H1 (cell line): Measurements from ENCODE around the gene PSD2. TPM values are rescaled to one million over a fixed set of nuclear protein-coding genes. Genes with fewer than 3 reads are reported as not detected.

Experiments
- SP2 ChIP-seq: IDR thresholded peaks from 2 replicates; pipeline ENCODE4 v1.6.1; 2012; ENCODE audit warnings: mild to moderate bottlenecking, low read length, inconsistent platforms
- polyA plus RNA-seq, 7 experiments: library from polyadenylated mRNA; depleted of rRNA in 3 of 7; stranded (reverse) in 5 of 7; unstranded in 2 of 7; fragments of >200 nt in 5 of 7; fragments of 200-250 nt in 2 of 7; gene quantifications; 1 replicate in 5 of 7; 2 replicates in 1 of 7; 4 replicates in 1 of 7; pipeline versions ENCODE4 v1.2.1 to v1.2.3, GENCODE V29; 2011 to 2013; ENCODE audit warnings: missing spikeins in 2 of 7, mixed read lengths in 2 of 7
- total RNA-seq: library from RNA; stranded (reverse); fragmentation: NEBNext Ultra II Directional; extraction: Animal tissue kit (Norgen Biotek cat#: 25700); gene quantifications from 2 replicates; pipeline ENCODE4 v1.2.1, GENCODE V29; 2021
- TF ChIP-seq, protein P1 (sequence below): fragments of 300-600 bp; sonication (generic); IDR thresholded peaks from 2 replicates; pipeline ENCODE4 v1.7.1; 2012; ENCODE audit warnings: low read length, moderate library complexity, mild to moderate bottlenecking, inconsistent platforms; ENCODE audit not compliant: insufficient replicate concordance

PSD2 gene
- total and polyA plus RNA-seq, 2 of the 8 experiments (the other 6 are each of a cell fraction or from before 2014, with no cell fraction given): 0.06 to 0.14 TPM

DNA sequence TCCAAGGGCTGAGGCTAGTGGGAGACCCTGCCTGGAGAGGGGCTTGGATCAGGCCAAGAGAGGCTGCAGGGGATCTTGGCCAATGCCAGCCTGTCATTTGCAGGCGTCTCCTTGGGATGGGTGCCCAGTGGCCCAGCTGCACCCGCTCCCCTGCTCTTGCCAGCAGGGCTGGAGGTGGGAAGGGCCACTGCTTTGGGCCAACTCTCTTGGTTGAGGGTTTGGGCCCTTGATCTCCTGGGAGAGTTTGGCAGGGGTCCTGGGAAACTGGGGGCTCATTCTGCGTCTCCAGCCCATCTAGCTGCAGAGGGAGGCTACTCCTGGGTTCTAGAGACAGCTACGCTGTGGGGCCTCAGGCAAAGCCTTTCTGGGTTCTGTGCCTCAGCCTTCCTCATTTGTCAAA is 10.5 kb downstream of the PSD2 start (continued):
- TF ChIP-seq, protein P1, sequence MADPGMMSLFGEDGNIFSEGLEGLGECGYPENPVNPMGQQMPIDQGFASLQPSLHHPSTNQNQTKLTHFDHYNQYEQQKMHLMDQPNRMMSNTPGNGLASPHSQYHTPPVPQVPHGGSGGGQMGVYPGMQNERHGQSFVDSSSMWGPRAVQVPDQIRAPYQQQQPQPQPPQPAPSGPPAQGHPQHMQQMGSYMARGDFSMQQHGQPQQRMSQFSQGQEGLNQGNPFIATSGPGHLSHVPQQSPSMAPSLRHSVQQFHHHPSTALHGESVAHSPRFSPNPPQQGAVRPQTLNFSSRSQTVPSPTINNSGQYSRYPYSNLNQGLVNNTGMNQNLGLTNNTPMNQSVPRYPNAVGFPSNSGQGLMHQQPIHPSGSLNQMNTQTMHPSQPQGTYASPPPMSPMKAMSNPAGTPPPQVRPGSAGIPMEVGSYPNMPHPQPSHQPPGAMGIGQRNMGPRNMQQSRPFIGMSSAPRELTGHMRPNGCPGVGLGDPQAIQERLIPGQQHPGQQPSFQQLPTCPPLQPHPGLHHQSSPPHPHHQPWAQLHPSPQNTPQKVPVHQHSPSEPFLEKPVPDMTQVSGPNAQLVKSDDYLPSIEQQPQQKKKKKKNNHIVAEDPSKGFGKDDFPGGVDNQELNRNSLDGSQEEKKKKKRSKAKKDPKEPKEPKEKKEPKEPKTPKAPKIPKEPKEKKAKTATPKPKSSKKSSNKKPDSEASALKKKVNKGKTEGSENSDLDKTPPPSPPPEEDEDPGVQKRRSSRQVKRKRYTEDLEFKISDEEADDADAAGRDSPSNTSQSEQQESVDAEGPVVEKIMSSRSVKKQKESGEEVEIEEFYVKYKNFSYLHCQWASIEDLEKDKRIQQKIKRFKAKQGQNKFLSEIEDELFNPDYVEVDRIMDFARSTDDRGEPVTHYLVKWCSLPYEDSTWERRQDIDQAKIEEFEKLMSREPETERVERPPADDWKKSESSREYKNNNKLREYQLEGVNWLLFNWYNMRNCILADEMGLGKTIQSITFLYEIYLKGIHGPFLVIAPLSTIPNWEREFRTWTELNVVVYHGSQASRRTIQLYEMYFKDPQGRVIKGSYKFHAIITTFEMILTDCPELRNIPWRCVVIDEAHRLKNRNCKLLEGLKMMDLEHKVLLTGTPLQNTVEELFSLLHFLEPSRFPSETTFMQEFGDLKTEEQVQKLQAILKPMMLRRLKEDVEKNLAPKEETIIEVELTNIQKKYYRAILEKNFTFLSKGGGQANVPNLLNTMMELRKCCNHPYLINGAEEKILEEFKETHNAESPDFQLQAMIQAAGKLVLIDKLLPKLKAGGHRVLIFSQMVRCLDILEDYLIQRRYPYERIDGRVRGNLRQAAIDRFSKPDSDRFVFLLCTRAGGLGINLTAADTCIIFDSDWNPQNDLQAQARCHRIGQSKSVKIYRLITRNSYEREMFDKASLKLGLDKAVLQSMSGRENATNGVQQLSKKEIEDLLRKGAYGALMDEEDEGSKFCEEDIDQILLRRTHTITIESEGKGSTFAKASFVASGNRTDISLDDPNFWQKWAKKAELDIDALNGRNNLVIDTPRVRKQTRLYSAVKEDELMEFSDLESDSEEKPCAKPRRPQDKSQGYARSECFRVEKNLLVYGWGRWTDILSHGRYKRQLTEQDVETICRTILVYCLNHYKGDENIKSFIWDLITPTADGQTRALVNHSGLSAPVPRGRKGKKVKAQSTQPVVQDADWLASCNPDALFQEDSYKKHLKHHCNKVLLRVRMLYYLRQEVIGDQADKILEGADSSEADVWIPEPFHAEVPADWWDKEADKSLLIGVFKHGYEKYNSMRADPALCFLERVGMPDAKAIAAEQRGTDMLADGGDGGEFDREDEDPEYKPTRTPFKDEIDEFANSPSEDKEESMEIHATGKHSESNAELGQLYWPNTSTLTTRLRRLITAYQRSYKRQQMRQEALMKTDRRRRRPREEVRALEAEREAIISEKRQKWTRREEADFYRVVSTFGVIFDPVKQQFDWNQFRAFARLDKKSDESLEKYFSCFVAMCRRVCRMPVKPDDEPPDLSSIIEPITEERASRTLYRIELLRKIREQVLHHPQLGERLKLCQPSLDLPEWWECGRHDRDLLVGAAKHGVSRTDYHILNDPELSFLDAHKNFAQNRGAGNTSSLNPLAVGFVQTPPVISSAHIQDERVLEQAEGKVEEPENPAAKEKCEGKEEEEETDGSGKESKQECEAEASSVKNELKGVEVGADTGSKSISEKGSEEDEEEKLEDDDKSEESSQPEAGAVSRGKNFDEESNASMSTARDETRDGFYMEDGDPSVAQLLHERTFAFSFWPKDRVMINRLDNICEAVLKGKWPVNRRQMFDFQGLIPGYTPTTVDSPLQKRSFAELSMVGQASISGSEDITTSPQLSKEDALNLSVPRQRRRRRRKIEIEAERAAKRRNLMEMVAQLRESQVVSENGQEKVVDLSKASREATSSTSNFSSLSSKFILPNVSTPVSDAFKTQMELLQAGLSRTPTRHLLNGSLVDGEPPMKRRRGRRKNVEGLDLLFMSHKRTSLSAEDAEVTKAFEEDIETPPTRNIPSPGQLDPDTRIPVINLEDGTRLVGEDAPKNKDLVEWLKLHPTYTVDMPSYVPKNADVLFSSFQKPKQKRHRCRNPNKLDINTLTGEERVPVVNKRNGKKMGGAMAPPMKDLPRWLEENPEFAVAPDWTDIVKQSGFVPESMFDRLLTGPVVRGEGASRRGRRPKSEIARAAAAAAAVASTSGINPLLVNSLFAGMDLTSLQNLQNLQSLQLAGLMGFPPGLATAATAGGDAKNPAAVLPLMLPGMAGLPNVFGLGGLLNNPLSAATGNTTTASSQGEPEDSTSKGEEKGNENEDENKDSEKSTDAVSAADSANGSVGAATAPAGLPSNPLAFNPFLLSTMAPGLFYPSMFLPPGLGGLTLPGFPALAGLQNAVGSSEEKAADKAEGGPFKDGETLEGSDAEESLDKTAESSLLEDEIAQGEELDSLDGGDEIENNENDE: no peak
- no peak for TF ChIP-seq SP2
- TF ChIP-seq, all 59 proteins: peak for 0
